ENCODE data around the gene FAR2. TPM values are rescaled to one million over a fixed set of nuclear protein-coding genes. Genes with fewer than 3 reads are reported as not detected.

FAR2 gene
- total RNA-seq, 2 experiments from 2014 or later = 0.73 TPM; not detected in 1

GRCh38 chr12:29306682-29307081 lies 157.6 kb downstream of the FAR2 start:
- CTCF ChIA-PET (ENCODE audit: unreplicated experiment) = no interaction called here
- BruUV-seq (replicated peaks) = no TSS peak
- intact Hi-C loops (cut with micrococcal nuclease; ENCODE audit: unreplicated experiment) = no loop called here

GRCh38 chr12:29309320-29309902 lies 160.3 kb downstream of the FAR2 start:
- Histone ChIP-seq H3K36me3 (ENCODE audit: insufficient read depth, low read length) (no peaks in the 10 kb centered on the region), H3K9me3 (ENCODE audit: low read length) (no peaks in the 10 kb centered on the region), H2AFZ (ENCODE audit: low read length) (no peak overlapping the region), H3K9me2 (ENCODE audit: insufficient read depth, low read length) (no peaks in the 10 kb centered on the region), H3K4me3 (ENCODE audit: low read depth, low read length, poor library complexity, severe bottlenecking) (no peak overlapping the region), H3K27ac (ENCODE audit: low read depth, low read length, poor library complexity, severe bottlenecking) (no peak overlapping the region), H3K4me2 (ENCODE audit: low read length) (no peak overlapping the region), H4K20me1 (ENCODE audit: insufficient read depth, low read length) (no peaks in the 10 kb centered on the region), H3K79me2 (ENCODE audit: insufficient read depth, low read depth, low read length) (no peaks in the 10 kb centered on the region), H3K4me1 (ENCODE audit: insufficient read depth, low read length, poor library complexity, severe bottlenecking) (no peaks in the 10 kb centered on the region)
- DNase-seq (ENCODE audit: low spot score) = peak; percentile 16
- CTCF ChIA-PET (ENCODE audit: unreplicated experiment) = no interaction called here
- intact Hi-C loops (cut with micrococcal nuclease; ENCODE audit: unreplicated experiment) = no loop called here
- no peak for TF ChIP-seq EZH2phosphoT487 (IDR thresholded peaks at IDR 0.05; ENCODE audit: borderline replicate concordance, low read depth, low read length)
- TF ChIP-seq CTCF (conservative IDR thresholded peaks at IDR 0.05; ENCODE audit: low read length) = peak; percentile 77
- POLR2A ChIA-PET = no interaction called here
- no TSS peak for BruUV-seq (replicated peaks)

More at GRCh38 chr12:29306682-29307081, 157.6 kb downstream of the FAR2 start:
- Histone ChIP-seq H3K4me2 (ENCODE audit: low read length) (no peak overlapping the region), H3K36me3 (ENCODE audit: insufficient read depth, low read length) (no peaks in the 10 kb centered on the region), H4K20me1 (ENCODE audit: insufficient read depth, low read length) (no peaks in the 10 kb centered on the region), H3K9me3 (ENCODE audit: low read length) (no peaks in the 10 kb centered on the region), H3K27ac (ENCODE audit: low read depth, low read length, poor library complexity, severe bottlenecking) (no peak overlapping the region), H3K9me2 (ENCODE audit: insufficient read depth, low read length) (no peaks in the 10 kb centered on the region), H3K4me1 (ENCODE audit: insufficient read depth, low read length, poor library complexity, severe bottlenecking) (no peaks in the 10 kb centered on the region), H2AFZ (ENCODE audit: low read length) (no peak overlapping the region), H3K4me3 (ENCODE audit: low read depth, low read length, poor library complexity, severe bottlenecking) (no peak overlapping the region), H3K79me2 (ENCODE audit: insufficient read depth, low read depth, low read length) (no peaks in the 10 kb centered on the region)
- POLR2A ChIA-PET = interaction anchor here (0.6 to 1.6 kb wide), 4 partner anchors 9 to 175 kb away, joined by 3 to 4 read pairs (median 3); no protein-coding TSS in a partner anchor
- TF ChIP-seq CTCF (conservative IDR thresholded peaks at IDR 0.05; ENCODE audit: low read length) (no peak), EZH2phosphoT487 (IDR thresholded peaks at IDR 0.05; ENCODE audit: borderline replicate concordance, low read depth, low read length) (no peak)
- DNase-seq (ENCODE audit: low spot score) = no peak

- H4K20me1 ChIP-seq (ENCODE audit: insufficient read depth, low read length) = no peaks in the 10 kb centered on the region
- H3K4me2 ChIP-seq (ENCODE audit: low read length) = no peak overlapping the region
- H3K9me2 ChIP-seq (ENCODE audit: insufficient read depth, low read length) = no peaks in the 10 kb centered on the region
- H3K4me3 ChIP-seq (ENCODE audit: low read depth, low read length, poor library complexity, severe bottlenecking) = no peak overlapping the region
- BruUV-seq (replicated peaks) = no TSS peak
- no peaks in the 10 kb centered on the region for H3K4me1 ChIP-seq (ENCODE audit: insufficient read depth, low read length, poor library complexity, severe bottlenecking)
- intact Hi-C loops (cut with micrococcal nuclease; ENCODE audit: unreplicated experiment) = loop anchor here (10.0 kb wide), 1 partner anchor 1494 kb away; no protein-coding TSS in a partner anchor
- H3K9me3 ChIP-seq (ENCODE audit: low read length) = no peaks in the 10 kb centered on the region
- ChIA-PET POLR2A (no interaction called here), CTCF (ENCODE audit: unreplicated experiment) (no interaction called here)
- H3K27ac ChIP-seq (ENCODE audit: low read depth, low read length, poor library complexity, severe bottlenecking) = no peak overlapping the region
- H2AFZ ChIP-seq (ENCODE audit: low read length) = no peak overlapping the region
- H3K36me3 ChIP-seq (ENCODE audit: insufficient read depth, low read length) = no peaks in the 10 kb centered on the region
- TF ChIP-seq CTCF (conservative IDR thresholded peaks at IDR 0.05; ENCODE audit: low read length) (no peak), EZH2phosphoT487 (IDR thresholded peaks at IDR 0.05; ENCODE audit: borderline replicate concordance, low read depth, low read length) (no peak)
- no peaks in the 10 kb centered on the region for H3K79me2 ChIP-seq (ENCODE audit: insufficient read depth, low read depth, low read length)
- no peak for DNase-seq (ENCODE audit: low spot score)
Observed at GRCh38 chr12:29310899-29311298, 161.8 kb downstream of the FAR2 start.
